Superior temporal gyrus (tissue), 1 donor: Measurements from ENCODE around the gene RPL12.
"Not testable (repeated sequence)": the region's sequence is repeated elsewhere in the genome, so short reads cannot be mapped to it uniquely, and the experiment has no call there.

ENCODE experiments used
- DNase-seq: peaks from one replicate; pipeline ENCODE4 v3.0.0-alpha.2; 2016; ENCODE audit errors: extremely low spot score

The RPL12 gene

GRCh38 chr9:127467621-127468020 lies 16.4 kb upstream of the RPL12 start:
- DNase-seq: no peak

GRCh38 chr9:127466407-127466917 lies 15.3 kb upstream of the RPL12 start:
- DNase-seq: not testable (repeated sequence)

- no peak for DNase-seq
These were observed 12.7 kb upstream of the RPL12 start for GRCh38 chr9:127463911-127464310.

- no peak for DNase-seq
These were observed 12.2 kb upstream of the RPL12 start for GRCh38 chr9:127463382-127463781.

- DNase-seq: no peak
These were observed 7.7 kb upstream of the RPL12 start for GRCh38 chr9:127458921-127459320.

- no peak for DNase-seq
These were observed 6.1 kb upstream of the RPL12 start for GRCh38 chr9:127457191-127457878.

- no peak for DNase-seq
These were observed 4.3 kb upstream of the RPL12 start for GRCh38 chr9:127455324-127455992.

- DNase-seq: no peak
These were observed 1.5 kb upstream of the RPL12 start for GRCh38 chr9:127452691-127453090.

GRCh38 chr9:127451858-127452656 lies 851 bp upstream of the RPL12 start:
- peak; percentile 40 for DNase-seq

GRCh38 chr9:127451608-127451857 lies 327 bp upstream of the RPL12 start:
- DNase-seq: no peak

GRCh38 chr9:127450243-127450760 lies 904 bp downstream of the RPL12 start:
- DNase-seq: peak; percentile 15

GRCh38 chr9:127449332-127449966 lies 1.8 kb downstream of the RPL12 start:
- no peak for DNase-seq

- no peak for DNase-seq
These were observed 2.9 kb downstream of the RPL12 start for GRCh38 chr9:127448112-127448805.

GRCh38 chr9:127447416-127448111 lies 3.6 kb downstream of the RPL12 start:
- DNase-seq: no peak

- no peak for DNase-seq
These were observed 4.3 kb downstream of the RPL12 start for GRCh38 chr9:127446713-127447415.

GRCh38 chr9:127445851-127446712 lies 5.1 kb downstream of the RPL12 start:
- no peak for DNase-seq

GRCh38 chr9:127444921-127445850 lies 6.0 kb downstream of the RPL12 start:
- DNase-seq: no peak

GRCh38 chr9:127444283-127444920 lies 6.8 kb downstream of the RPL12 start:
- no peak for DNase-seq
